ENCODE data around the gene CLTCL1. TPM values are rescaled to one million over a fixed set of nuclear protein-coding genes. Genes with fewer than 3 reads are reported as not detected.

CLTCL1 gene
- total RNA-seq, 3 donors from 2014 or later (not counting 1 experiment from before 2014, with no cell fraction given) = 0.86 to 1.2 (median 1.2) TPM

- Histone ChIP-seq H3K27ac (ENCODE audit: low read length) (no peak overlapping the region), H3K36me3 (ENCODE audit: control insufficient read depth, insufficient read depth, low read length) (no peaks in the 10 kb centered on the region), H3K27me3 (ENCODE audit: control insufficient read depth, insufficient read depth, low read length) (no peaks in the 10 kb centered on the region), H3K4me1 (ENCODE audit: control insufficient read depth, insufficient read depth, low read length) (no peaks in the 10 kb centered on the region), H3K4me3 (ENCODE audit: low read length) (no peak overlapping the region), H3K9me3 (ENCODE audit: control insufficient read depth, insufficient read depth, low read length) (no peaks in the 10 kb centered on the region)
- DNase-seq (no peak), ATAC-seq (no peak)
- Mint-ChIP-seq H3K4me3 (no peak overlapping the region), H3K27me3 (ENCODE audit: low read depth in 2 of 2) (peaks cover 0 to 5% of the 10 kb centered on the region in 2 donors), H3K27ac (no peak overlapping the region), H3K36me3 (no peaks in the 10 kb centered on the region), H3K4me1 (no peaks in the 10 kb centered on the region), H3K9me3 (no peaks in the 10 kb centered on the region)
- 94% methylated on average over 7 of the region's 7 CpGs for WGBS (ENCODE audit: insufficient coverage)
- intact Hi-C loops (cut with micrococcal nuclease) = no loop called here
- no peak for TF ChIP-seq CTCF (IDR thresholded peaks at IDR 0.05)
Observed at GRCh38 chr22:19275513-19275912, 16.0 kb downstream of the CLTCL1 start.

DNA sequence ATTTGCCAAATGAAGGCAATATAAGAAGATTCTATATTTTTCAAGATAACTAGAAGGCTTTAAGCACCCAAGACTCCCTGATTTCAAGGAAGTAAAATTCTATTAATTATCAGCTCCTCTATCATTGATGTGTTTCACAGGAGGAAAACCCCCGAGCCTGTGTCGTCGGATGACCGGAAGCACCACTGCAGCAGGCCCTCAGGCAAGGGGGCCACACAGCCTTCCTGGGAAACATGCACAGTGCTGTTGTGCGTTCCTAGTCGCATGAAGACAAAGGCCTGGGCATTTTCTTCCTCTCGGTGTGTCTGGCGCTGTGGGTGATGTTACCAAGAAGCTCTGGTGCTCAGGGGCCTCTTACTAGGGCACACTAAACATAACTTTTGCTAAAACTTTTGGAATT lies 16.4 kb downstream of the CLTCL1 start:
- Mint-ChIP-seq H3K27me3 (ENCODE audit: low read depth in 2 of 2) (peaks cover 0 to 5% of the 10 kb centered on the region in 2 donors), H3K4me1 (no peaks in the 10 kb centered on the region), H3K9me3 (no peaks in the 10 kb centered on the region), H3K27ac (no peak overlapping the region), H3K4me3 (no peak overlapping the region), H3K36me3 (no peaks in the 10 kb centered on the region)
- Histone ChIP-seq H3K27ac (ENCODE audit: low read length) (no peak overlapping the region), H3K27me3 (ENCODE audit: control insufficient read depth, insufficient read depth, low read length) (no peaks in the 10 kb centered on the region), H3K4me3 (ENCODE audit: low read length) (no peak overlapping the region), H3K4me1 (ENCODE audit: control insufficient read depth, insufficient read depth, low read length) (no peaks in the 10 kb centered on the region), H3K36me3 (ENCODE audit: control insufficient read depth, insufficient read depth, low read length) (no peaks in the 10 kb centered on the region), H3K9me3 (ENCODE audit: control insufficient read depth, insufficient read depth, low read length) (no peaks in the 10 kb centered on the region)
- DNase-seq (no peak), ATAC-seq (no peak)
- whole genome bisulfite sequencing (ENCODE audit: insufficient coverage) = 92% methylated on average over 8 of the region's 8 CpGs
- intact Hi-C loops (cut with micrococcal nuclease) = no loop called here
- TF ChIP-seq CTCF (IDR thresholded peaks at IDR 0.05) = no peak

GRCh38 chr22:19271856-19272535 lies 19.5 kb downstream of the CLTCL1 start:
- no peaks in the 10 kb centered on the region for H3K9me3 ChIP-seq (ENCODE audit: control insufficient read depth, insufficient read depth, low read length)
- DNase-seq (no peak), ATAC-seq (no peak)
- intact Hi-C loops (cut with micrococcal nuclease) = no loop called here
- H3K27me3 ChIP-seq (ENCODE audit: control insufficient read depth, insufficient read depth, low read length) = no peaks in the 10 kb centered on the region
- H3K36me3 Mint-ChIP-seq = no peaks in the 10 kb centered on the region
- no peak for TF ChIP-seq CTCF (IDR thresholded peaks at IDR 0.05)
- H3K4me3 Mint-ChIP-seq = no peak overlapping the region
- no peak overlapping the region for H3K27ac Mint-ChIP-seq
- H3K36me3 ChIP-seq (ENCODE audit: control insufficient read depth, insufficient read depth, low read length) = no peaks in the 10 kb centered on the region
- H3K4me1 Mint-ChIP-seq = no peaks in the 10 kb centered on the region
- WGBS (ENCODE audit: insufficient coverage) = 89% methylated on average over 10 of the region's 10 CpGs
- H3K4me1 ChIP-seq (ENCODE audit: control insufficient read depth, insufficient read depth, low read length) = no peaks in the 10 kb centered on the region
- no peak overlapping the region for H3K4me3 ChIP-seq (ENCODE audit: low read length)
- no peaks in the 10 kb centered on the region for H3K9me3 Mint-ChIP-seq
- H3K27ac ChIP-seq (ENCODE audit: low read length) = no peak overlapping the region
- H3K27me3 Mint-ChIP-seq (ENCODE audit: low read depth in 2 of 2) = peaks cover 0 to 9% of the 10 kb centered on the region in 2 donors

All from natural killer cell (primary cell).